IMR-90 (cell line): ENCODE results near the gene OLFML1. TPM values are rescaled to one million over a fixed set of nuclear protein-coding genes. Genes with fewer than 3 reads are reported as not detected.

Experiments
- ATAC-seq: fragments of 200-7000 bp; cut with Tn5 transposase; 2 replicates; pipeline ENCODE4 v1.9.1; 2020; ENCODE audit warnings: low read depth, mild to moderate bottlenecking, moderate library complexity
- BruUV-seq: library from RNA; stranded (reverse); fragments of 400-500 nt; replicated peaks from 2 replicates; lab custom pipeline; 2021; lab: Mats Ljungman, UMichigan
- CTCF ChIA-PET: fragments of 300-600 bp; formaldehyde crosslinking; extraction: SDS; loops from one replicate; lab custom pipeline; 2021; ENCODE audit warnings: antibody characterized with exemption; lab: Yijun Ruan, JAX
- POLR2A ChIA-PET: fragments of 300-600 bp; sonication (Branson Sonifier 250); formaldehyde crosslinking; loops from one replicate; lab custom pipeline; 2022; ENCODE audit warnings: antibody characterized with exemption; ENCODE audit not compliant: unreplicated experiment; lab: Charles Lee
- DNase-seq: peaks from one replicate; pipeline ENCODE4 v3.0.0; 2013
- H2AFZ ChIP-seq: replicated peaks from 2 replicates; pipeline ENCODE3; 2013; ENCODE audit warnings: low read length, mild to moderate bottlenecking; ENCODE audit not compliant: poor library complexity
- H2AK5ac ChIP-seq: 2 replicates; pipeline ENCODE4 v1.6.1; 2013; ENCODE audit warnings: low read depth, low read length, inconsistent platforms
- H2AK9ac ChIP-seq: replicated peaks from 2 replicates; pipeline ENCODE3; 2013; ENCODE audit warnings: mild to moderate bottlenecking, low read depth, low read length, moderate library complexity; ENCODE audit not compliant: poor library complexity
- H2BK120ac ChIP-seq: 2 replicates; pipeline ENCODE4 v1.6.1; 2013; ENCODE audit warnings: low read depth, low read length, inconsistent platforms
- H2BK15ac ChIP-seq: 3 replicates; pipeline ENCODE4 v1.6.1; 2013; ENCODE audit warnings: low read depth, low read length, inconsistent platforms
- H2BK20ac ChIP-seq: 2 replicates; pipeline ENCODE4 v1.6.1; 2013; ENCODE audit warnings: low read depth, mild to moderate bottlenecking, inconsistent platforms, low read length, moderate library complexity
- H2BK5ac ChIP-seq: 2 replicates; pipeline ENCODE4 v1.6.1; 2013; ENCODE audit warnings: mild to moderate bottlenecking, low read depth, low read length, inconsistent platforms; ENCODE audit not compliant: poor library complexity, severe bottlenecking
- H3K14ac ChIP-seq: replicated peaks from 2 replicates; pipeline ENCODE4 v1.6.1; 2013; ENCODE audit warnings: low read depth, low read length, inconsistent platforms
- H3K18ac ChIP-seq: 2 replicates; pipeline ENCODE4 v1.6.1; 2013; ENCODE audit warnings: low read depth, low read length, control low read depth
- H3K23ac ChIP-seq: 2 replicates; pipeline ENCODE4 v1.6.1; 2013; ENCODE audit warnings: low read depth, low read length, inconsistent platforms
- H3K27ac ChIP-seq: 2 replicates; pipeline ENCODE4 v1.5.1; 2013; ENCODE audit warnings: mild to moderate bottlenecking, control low read depth, low read length; ENCODE audit not compliant: insufficient read depth
- H3K27me3 ChIP-seq: 2 replicates; pipeline ENCODE4 v1.6.1; 2013; ENCODE audit warnings: low read length; ENCODE audit not compliant: control insufficient read depth, insufficient read depth
- H3K36me3 ChIP-seq: 2 replicates; pipeline ENCODE4 v1.6.1; 2013; ENCODE audit warnings: low read length, mixed read lengths; ENCODE audit not compliant: control insufficient read depth, insufficient read depth
- H3K4ac ChIP-seq: 2 replicates; pipeline ENCODE4 v1.6.1; 2013; ENCODE audit warnings: low read depth, low read length, inconsistent platforms
- H3K4me1 ChIP-seq: 2 replicates; pipeline ENCODE4 v1.6.1; 2013; ENCODE audit warnings: low read length, mixed read lengths; ENCODE audit not compliant: control insufficient read depth, insufficient read depth
- H3K4me2 ChIP-seq: 2 replicates; pipeline ENCODE4 v1.6.1; 2013; ENCODE audit warnings: low read depth, mild to moderate bottlenecking, control low read depth, low read length, moderate library complexity
- H3K4me3 ChIP-seq: 2 replicates; pipeline ENCODE4 v1.5.1; 2013; ENCODE audit warnings: low read depth, mild to moderate bottlenecking, control low read depth, low read length, moderate library complexity; ENCODE audit not compliant: insufficient read depth
- H3K56ac ChIP-seq: 2 replicates; pipeline ENCODE4 v1.6.1; 2013; ENCODE audit warnings: low read length, inconsistent platforms; ENCODE audit not compliant: insufficient read depth; ENCODE audit errors: extremely low read depth
- H3K79me1 ChIP-seq, 2 experiments: 2 replicates each; pipeline ENCODE4 v1.6.1; 2013; ENCODE audit warnings: low read length in 2 of 2, inconsistent platforms in 1 of 2, low read depth in 1 of 2
- H3K9ac ChIP-seq: 2 replicates; pipeline ENCODE4 v1.6.1; 2013; ENCODE audit warnings: low read depth, low read length, control low read depth
- H3K9me1 ChIP-seq: 2 replicates; pipeline ENCODE4 v1.6.1; 2013; ENCODE audit warnings: low read length, inconsistent platforms; ENCODE audit not compliant: insufficient read depth
- H3K9me3 ChIP-seq: 2 replicates; pipeline ENCODE4 v1.6.1; 2013; ENCODE audit warnings: low read length; ENCODE audit not compliant: control insufficient read depth, insufficient read depth
- H4K20me1 ChIP-seq: 2 replicates; pipeline ENCODE4 v1.6.1; 2013; ENCODE audit warnings: low read length, inconsistent platforms; ENCODE audit not compliant: insufficient read depth
- H4K5ac ChIP-seq: 2 replicates; pipeline ENCODE4 v1.6.1; 2013; ENCODE audit warnings: mild to moderate bottlenecking, low read depth, low read length, control low read depth
- H4K8ac ChIP-seq, 2 experiments: 2 replicates each; pipeline ENCODE4 v1.6.1; 2013; ENCODE audit warnings: low read depth in 2 of 2, low read length in 2 of 2, control low read depth in 1 of 2, inconsistent platforms in 1 of 2
- H4K91ac ChIP-seq: 2 replicates; pipeline ENCODE4 v1.6.1; 2013; ENCODE audit warnings: low read depth, low read length, inconsistent platforms; ENCODE audit not compliant: insufficient read depth
- BHLHE40 ChIP-seq: fragments of 150-350 bp; IDR thresholded peaks from 2 replicates; pipeline ENCODE4 v1.6.1; 2016; ENCODE audit warnings: mild to moderate bottlenecking, low read depth, low read length
- CEBPB ChIP-seq: IDR thresholded peaks from 2 replicates; pipeline ENCODE4 v1.6.1; 2012; ENCODE audit warnings: low read depth, low read length, improper control_type of control experiment
- CHD1 ChIP-seq: IDR thresholded peaks from 2 replicates; pipeline ENCODE4 v1.6.1; 2012; ENCODE audit warnings: low read depth, low read length, improper control_type of control experiment
- CTCF ChIP-seq: conservative IDR thresholded peaks from 2 replicates; pipeline ENCODE4 v1.5.1; 2012; ENCODE audit warnings: mild to moderate bottlenecking, low read depth, low read length, improper control_type of control experiment
- FOS ChIP-seq: fragments of 150-350 bp; IDR thresholded peaks from 2 replicates; pipeline ENCODE4 v1.6.1; 2016; ENCODE audit warnings: low read depth, low read length
- MAFK ChIP-seq: IDR thresholded peaks from 2 replicates; pipeline ENCODE4 v1.6.1; 2012; ENCODE audit warnings: low read depth, low read length, improper control_type of control experiment
- MAZ ChIP-seq: IDR thresholded peaks from 2 replicates; pipeline ENCODE4 v1.6.1; 2012; ENCODE audit warnings: low read depth, mild to moderate bottlenecking, low read length, improper control_type of control experiment, moderate library complexity, borderline replicate concordance
- MXI1 ChIP-seq: IDR thresholded peaks from 2 replicates; pipeline ENCODE4 v1.6.1; 2012; ENCODE audit warnings: low read depth, mild to moderate bottlenecking, low read length, moderate library complexity, borderline replicate concordance
- NFE2L2 ChIP-seq: fragments of 150-350 bp; IDR thresholded peaks from 2 replicates; pipeline ENCODE4 v1.6.1; 2016; ENCODE audit warnings: low read depth, mild to moderate bottlenecking, low read length
- POLR2A ChIP-seq: IDR thresholded peaks from 2 replicates; pipeline ENCODE4 v1.6.1; 2012; ENCODE audit warnings: mild to moderate bottlenecking, low read depth, low read length
- RAD21 ChIP-seq: IDR thresholded peaks from 2 replicates; pipeline ENCODE4 v1.6.1; 2012; ENCODE audit warnings: low read length, improper control_type of control experiment
- RCOR1 ChIP-seq: IDR thresholded peaks from 2 replicates; pipeline ENCODE4 v1.6.1; 2012; ENCODE audit warnings: mild to moderate bottlenecking, low read length, improper control_type of control experiment; ENCODE audit not compliant: insufficient replicate concordance
- RFX5 ChIP-seq: IDR thresholded peaks from 2 replicates; pipeline ENCODE4 v1.8.0; 2012; ENCODE audit warnings: low read depth, mild to moderate bottlenecking, low read length, moderate library complexity
- SMC3 ChIP-seq: fragments of 150-350 bp; IDR thresholded peaks from 2 replicates; pipeline ENCODE4 v1.6.1; 2016; ENCODE audit warnings: low read depth, mild to moderate bottlenecking, antibody characterized with exemption, low read length, moderate library complexity
- USF2 ChIP-seq: fragments of 150-350 bp; IDR thresholded peaks from 2 replicates; pipeline ENCODE4 v1.6.1; 2017; ENCODE audit warnings: mild to moderate bottlenecking, antibody characterized with exemption, low read length, low read depth
- WGBS, 2 experiments: methylation state at CpG; one replicate each; pipeline versions ENCODE4 v1.1.5 to v1.1.7; 2013; ENCODE audit warnings: missing lambda C conversion rate in 2 of 2; ENCODE audit not compliant: insufficient read length in 1 of 2; ENCODE audit errors: extremely low coverage in 2 of 2; 5-methylcytosine and 5-hydroxymethylcytosine counted together
- dilution Hi-C: fragments of 300-500 bp; cut with HindIII; formaldehyde crosslinking; loops from one replicate; pipeline ENCODE4 v1.14.3; 2018; ENCODE audit warnings: low sequenced_read_pairs; ENCODE audit not compliant: unreplicated experiment
- in situ Hi-C: fragments of 300-500 bp; cut with MboI; formaldehyde crosslinking; loops from 3 replicates; pipeline ENCODE4 v1.14.3; 2019; ENCODE audit warnings: low sequenced_read_pairs, inconsistent platforms, mixed read lengths
- intact Hi-C: fragments of 100-400 bp; cut with micrococcal nuclease; formaldehyde crosslinking; loops from 2 replicates; pipeline ENCODE4 v1.10.0; 2022
- polyA plus RNA-seq, 3 experiments: library from polyadenylated mRNA; depleted of rRNA; stranded (reverse); fragments of >200 nt; gene quantifications; 2 replicates each; pipeline ENCODE4 v1.2.3, GENCODE V29; 2012; ENCODE audit warnings: low replicate concordance in 1 of 3
- total RNA-seq: library from RNA; depleted of rRNA; stranded (reverse); fragments of >200 nt; gene quantifications from 2 replicates; pipeline ENCODE4 v1.2.3, GENCODE V29; 2012
- TF ChIP-seq, protein P1 (sequence below): fragments of 150-350 bp; IDR thresholded peaks from 2 replicates; pipeline ENCODE4 v1.6.1; 2016; ENCODE audit warnings: low read depth, mild to moderate bottlenecking, low read length, moderate library complexity, borderline replicate concordance

Gene OLFML1
- total and polyA plus RNA-seq, 2 of the 4 experiments (the other 2 are of a cell fraction): 0.10 to 0.18 TPM

GRCh38 chr11:7511401-7511800, 26.1 kb downstream of the OLFML1 start:
- no peak overlapping the region for H3K4me3 ChIP-seq
- H3K4me2 ChIP-seq: no peak overlapping the region
- H2AK9ac ChIP-seq: no peak overlapping the region
- H2BK20ac ChIP-seq: no peak overlapping the region
- H3K18ac ChIP-seq: no peak overlapping the region
- H3K79me1 ChIP-seq: no peaks in the 10 kb centered on the region
- H2BK120ac ChIP-seq: no peak overlapping the region
- intact Hi-C loops (loop anchor here (5.0 kb wide), 1 partner anchor 414 kb away; no protein-coding TSS in a partner anchor), dilution Hi-C loops (no loop called here), in situ Hi-C loops (no loop called here)
- TF ChIP-seq RCOR1 (no peak), MAFK (no peak), CEBPB (no peak), SMC3 (no peak), RAD21 (no peak), MXI1 (no peak), USF2 (no peak; the same call in 1 of the 2 replicates), CTCF (no peak), POLR2A (no peak), BHLHE40 (no peak), CHD1 (no peak), FOS (no peak), RFX5 (no peak), NFE2L2 (no peak), MAZ (no peak)
- TF ChIP-seq, protein P1, sequence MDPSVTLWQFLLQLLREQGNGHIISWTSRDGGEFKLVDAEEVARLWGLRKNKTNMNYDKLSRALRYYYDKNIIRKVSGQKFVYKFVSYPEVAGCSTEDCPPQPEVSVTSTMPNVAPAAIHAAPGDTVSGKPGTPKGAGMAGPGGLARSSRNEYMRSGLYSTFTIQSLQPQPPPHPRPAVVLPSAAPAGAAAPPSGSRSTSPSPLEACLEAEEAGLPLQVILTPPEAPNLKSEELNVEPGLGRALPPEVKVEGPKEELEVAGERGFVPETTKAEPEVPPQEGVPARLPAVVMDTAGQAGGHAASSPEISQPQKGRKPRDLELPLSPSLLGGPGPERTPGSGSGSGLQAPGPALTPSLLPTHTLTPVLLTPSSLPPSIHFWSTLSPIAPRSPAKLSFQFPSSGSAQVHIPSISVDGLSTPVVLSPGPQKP: no peak
- no peak for DNase-seq
- peaks cover 20% of the 10 kb centered on the region for H3K27me3 ChIP-seq
- no peak overlapping the region for H3K9ac ChIP-seq
- ATAC-seq: no peak
- H2AFZ ChIP-seq: no peak overlapping the region
- no TSS peak for BruUV-seq
- H4K91ac ChIP-seq: no peak overlapping the region
- H3K23ac ChIP-seq: no peak overlapping the region
- no peak overlapping the region for H3K14ac ChIP-seq
- H2BK15ac ChIP-seq: no peak overlapping the region
- H3K9me1 ChIP-seq: no peaks in the 10 kb centered on the region
- WGBS, 2 experiments: 50% methylated on average over 4 of the region's 5 CpGs; no CpG with 5 or more reads in 1 of the 2 experiments
- H3K56ac ChIP-seq: no peak overlapping the region
- no peak overlapping the region for H3K4ac ChIP-seq
- no peak overlapping the region for H2BK5ac ChIP-seq
- H3K4me1 ChIP-seq: peaks cover 2% of the 10 kb centered on the region; the same call in 1 of the 2 replicates
- no peak overlapping the region for H3K27ac ChIP-seq
- POLR2A ChIA-PET: no interaction called here
- no peak overlapping the region for H4K5ac ChIP-seq
- H4K20me1 ChIP-seq: no peaks in the 10 kb centered on the region
- no peaks in the 10 kb centered on the region for H3K9me3 ChIP-seq
- no peak overlapping the region for H2AK5ac ChIP-seq
- CTCF ChIA-PET: interaction anchor here (0.5 kb wide), 1 partner anchor 43 kb away, joined by 3 read pairs; no protein-coding TSS in a partner anchor
- no peaks in the 10 kb centered on the region for H3K36me3 ChIP-seq
- H4K8ac ChIP-seq: no peak overlapping the region
